Measurements from ENCODE around the gene SLC2A4. TPM values are rescaled to one million over a fixed set of nuclear protein-coding genes. Genes with fewer than 3 reads are reported as not detected.

The SLC2A4 gene
- total RNA-seq, 1 experiment from 2014 or later, result 1.5 TPM

- BruUV-seq (replicated peaks), result no TSS peak
- CTCF ChIA-PET, result interaction anchor here (0.7 kb wide), 2 partner anchors 66 to 276 kb away, joined by 3 to 13 read pairs; no protein-coding TSS in a partner anchor
These were observed 31.8 kb downstream of the SLC2A4 start for GRCh38 chr17:7313088-7313889.

GRCh38 chr17:7313890-7314718 is 32.6 kb downstream of the SLC2A4 start:
- intact Hi-C loops (cut with micrococcal nuclease; ENCODE audit: unreplicated experiment), result no loop called here
- H3K9me2 ChIP-seq (ENCODE audit: insufficient read depth), result no peaks in the 10 kb centered on the region
- H2AFZ ChIP-seq, result no peak overlapping the region
- H3F3A ChIP-seq (ENCODE audit: insufficient read depth, low read depth), result peaks cover 74% of the 10 kb centered on the region
- BruUV-seq (replicated peaks), result TSS peak; percentile 67
- peak overlapping the region; percentile 64 for H3K27ac ChIP-seq
- no peak for TF ChIP-seq EZH2 (IDR thresholded peaks at IDR 0.05; ENCODE audit: low read depth)
- TF ChIP-seq CTCF (conservative IDR thresholded peaks at IDR 0.05), result no peak
- peak overlapping the region; percentile 97 for H3K4me3 ChIP-seq
- peak in 1 of 2 experiments; percentile 47 for DNase-seq
- no peaks in the 10 kb centered on the region for H3K27me3 ChIP-seq (ENCODE audit: insufficient read depth, low read depth)
- ChIA-PET POLR2A (ENCODE audit: unreplicated experiment) (interaction anchor here (0.7 to 1.0 kb wide), 2 partner anchors 9 to 16 kb away, joined by 5 to 13 read pairs; no protein-coding TSS in a partner anchor), CTCF (interaction anchor here (0.7 kb wide), 1 partner anchor 275 kb away, joined by 13 read pairs; no protein-coding TSS in a partner anchor)
- H3K9me3 ChIP-seq (ENCODE audit: insufficient read depth, low read depth), result no peaks in the 10 kb centered on the region
- H4K20me1 ChIP-seq (ENCODE audit: insufficient read depth), result peaks cover 53% of the 10 kb centered on the region
- H3K79me2 ChIP-seq (ENCODE audit: low read depth), result peaks cover 51% of the 10 kb centered on the region
- peaks cover 38% of the 10 kb centered on the region for H3K36me3 ChIP-seq (ENCODE audit: low read depth)
- peaks cover 49% of the 10 kb centered on the region for H3K4me1 ChIP-seq (replicated peaks; ENCODE audit: insufficient read depth)
- peak overlapping the region; percentile 94 for H3K4me2 ChIP-seq

More at GRCh38 chr17:7313088-7313889, 31.8 kb downstream of the SLC2A4 start:
- no peaks in the 10 kb centered on the region for H3K27me3 ChIP-seq (ENCODE audit: insufficient read depth, low read depth)
- peaks cover 83% of the 10 kb centered on the region for H3F3A ChIP-seq (ENCODE audit: insufficient read depth, low read depth)
- peak in 1 of 2 experiments; percentile 54 for DNase-seq
- peak overlapping the region; percentile 94 for H3K4me2 ChIP-seq
- H2AFZ ChIP-seq, result no peak overlapping the region
- POLR2A ChIA-PET (ENCODE audit: unreplicated experiment), result interaction anchor here (0.6 kb wide), 1 partner anchor 301 kb away, joined by 4 read pairs; the partner anchor contains the start of gene FXR2
- intact Hi-C loops (cut with micrococcal nuclease; ENCODE audit: unreplicated experiment), result no loop called here
- no peaks in the 10 kb centered on the region for H3K9me2 ChIP-seq (ENCODE audit: insufficient read depth)
- H3K36me3 ChIP-seq (ENCODE audit: low read depth), result peaks cover 43% of the 10 kb centered on the region
- H4K20me1 ChIP-seq (ENCODE audit: insufficient read depth), result peaks cover 56% of the 10 kb centered on the region
- H3K79me2 ChIP-seq (ENCODE audit: low read depth), result peaks cover 59% of the 10 kb centered on the region
- TF ChIP-seq CTCF (conservative IDR thresholded peaks at IDR 0.05) (0 out of 2 replicates have a peak, but pooled peaks have one; percentile 28), EZH2 (IDR thresholded peaks at IDR 0.05; ENCODE audit: low read depth) (no peak)
- peaks cover 49% of the 10 kb centered on the region for H3K4me1 ChIP-seq (replicated peaks; ENCODE audit: insufficient read depth)
- H3K4me3 ChIP-seq, result peak overlapping the region; percentile 97; the same call in 1 of the 2 replicates
- no peaks in the 10 kb centered on the region for H3K9me3 ChIP-seq (ENCODE audit: insufficient read depth, low read depth)
- H3K27ac ChIP-seq, result peak overlapping the region; percentile 64
